Erythroblast (primary cell): ENCODE measurements around the gene SLC12A8.

Source experiments
- GATA1 ChIP-seq: IDR thresholded peaks from 2 replicates; pipeline ENCODE4 v1.6.1; 2011; ENCODE audit warnings: low read depth, mild to moderate bottlenecking, control low read depth, low read length, moderate library complexity
- POLR2A ChIP-seq: IDR thresholded peaks from 2 replicates; pipeline ENCODE4 v1.6.1; 2011; ENCODE audit warnings: mild to moderate bottlenecking, low read length

GRCh38 chr3:125179143-125179883, 33.2 kb downstream of the SLC12A8 start:
- TF ChIP-seq POLR2A: no peak
- no peak for TF ChIP-seq GATA1
